Measurements from ENCODE around the gene ALPP.

- TF ChIP-seq POLR2A (IDR thresholded peaks at IDR 0.05) (no peak), CTCF (IDR thresholded peaks at IDR 0.05) (no peak)
These were observed 39.5 kb downstream of the ALPP start for GRCh38 chr2:232418056-232418455.
